Loucy (cell line): Measurements from ENCODE around the gene KCNQ5.

Experiments used
- H2AFZ ChIP-seq: fragments of 200-600 bp; sonication (generic); 2 replicates; pipeline ENCODE4 v1.6.0; 2016; ENCODE audit warnings: antibody characterized with exemption, mild to moderate bottlenecking, low read length, moderate library complexity
- H3F3A ChIP-seq: fragments of 200-600 bp; 2 replicates; pipeline ENCODE4 v1.6.0; 2016; ENCODE audit warnings: antibody characterized with exemption, low read depth, mild to moderate bottlenecking
- H3K27me3 ChIP-seq: fragments of 200-600 bp; sonication (generic); 2 replicates; pipeline ENCODE4 v1.6.1; 2014; ENCODE audit warnings: low read length, mild to moderate bottlenecking; ENCODE audit not compliant: insufficient read depth, poor library complexity, severe bottlenecking
- H3K36me3 ChIP-seq: fragments of 200-600 bp; sonication (generic); 2 replicates; pipeline ENCODE4 v1.6.1; 2016; ENCODE audit warnings: low read length; ENCODE audit not compliant: insufficient read depth
- H3K4me1 ChIP-seq: fragments of 200-600 bp; sonication (generic); 2 replicates; pipeline ENCODE4 v1.5.1; 2014; ENCODE audit warnings: low read length, mild to moderate bottlenecking; ENCODE audit not compliant: insufficient read depth, poor library complexity, severe bottlenecking
- H3K4me2 ChIP-seq: fragments of 200-600 bp; sonication (generic); 2 replicates; pipeline ENCODE4 v1.6.0; 2014; ENCODE audit warnings: antibody characterized with exemption, low read length, low read depth, mild to moderate bottlenecking; ENCODE audit not compliant: poor library complexity, severe bottlenecking
- H3K4me3 ChIP-seq: fragments of 200-600 bp; sonication (generic); 2 replicates; pipeline ENCODE4 v1.5.1; 2014; ENCODE audit warnings: low read length, mild to moderate bottlenecking, mixed read lengths; ENCODE audit not compliant: poor library complexity, severe bottlenecking
- H3K79me2 ChIP-seq: fragments of 200-600 bp; sonication (generic); 2 replicates; pipeline ENCODE4 v1.6.1; 2014; ENCODE audit warnings: low read length; ENCODE audit not compliant: insufficient read depth
- H3K9ac ChIP-seq: fragments of 200-600 bp; sonication (generic); 2 replicates; pipeline ENCODE4 v1.6.0; 2014; ENCODE audit warnings: mild to moderate bottlenecking, low read depth, low read length, moderate library complexity; ENCODE audit not compliant: poor library complexity, severe bottlenecking
- H3K9me2 ChIP-seq: fragments of 200-600 bp; sonication (generic); replicated peaks from 2 replicates; pipeline ENCODE4 v1.6.1; 2016; ENCODE audit warnings: low read depth, low read length, mixed read lengths
- H3K9me3 ChIP-seq: fragments of 200-600 bp; sonication (generic); 2 replicates; pipeline ENCODE4 v1.6.1; 2014; ENCODE audit warnings: mild to moderate bottlenecking, antibody characterized with exemption, low read length, low read depth; ENCODE audit not compliant: insufficient read depth
- H4K20me1 ChIP-seq: fragments of 200-600 bp; sonication (generic); 2 replicates; pipeline ENCODE4 v1.6.0; 2014; ENCODE audit warnings: antibody characterized with exemption, low read length, mild to moderate bottlenecking; ENCODE audit not compliant: insufficient read depth, poor library complexity, severe bottlenecking
- EZH2phosphoT487 ChIP-seq: fragments of 200-600 bp; IDR thresholded peaks from 2 replicates; pipeline ENCODE4 v1.6.1; 2018; ENCODE audit warnings: antibody characterized with exemption, mild to moderate bottlenecking, moderate library complexity, borderline replicate concordance
- TF ChIP-seq, protein P1 (sequence below): fragments of 200-600 bp; sonication (generic); conservative IDR thresholded peaks from 2 replicates; pipeline ENCODE4 v1.5.1; 2014; ENCODE audit warnings: mild to moderate bottlenecking, antibody characterized with exemption, low read length

Gene KCNQ5

DNA sequence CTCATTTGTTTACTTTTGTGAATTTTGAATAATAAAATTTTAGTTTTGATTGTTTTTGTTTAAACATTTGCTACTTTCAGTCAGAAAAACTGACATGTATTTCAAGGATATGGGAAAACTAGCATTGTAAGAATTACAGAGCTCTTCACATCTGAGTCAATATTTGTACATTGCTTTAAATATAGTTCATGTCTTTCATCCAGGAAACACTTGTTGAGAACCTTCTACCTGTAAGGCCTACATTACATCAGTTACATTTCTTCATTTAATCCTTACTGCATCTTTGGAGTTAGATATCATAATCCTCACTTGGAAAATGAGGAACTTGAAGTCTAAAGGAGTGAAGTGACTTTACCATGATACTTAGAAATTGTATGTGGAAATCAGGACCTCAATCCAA, 242.9 kb downstream of the KCNQ5 start:
- no peaks in the 10 kb centered on the region for H3K36me3 ChIP-seq
- H3K27me3 ChIP-seq: no peaks in the 10 kb centered on the region
- H3K4me3 ChIP-seq: no peak overlapping the region
- no peaks in the 10 kb centered on the region for H3K4me1 ChIP-seq
- no peak overlapping the region for H2AFZ ChIP-seq
- no peak overlapping the region for H3K4me2 ChIP-seq
- H4K20me1 ChIP-seq: no peaks in the 10 kb centered on the region
- H3K9me2 ChIP-seq: no peaks in the 10 kb centered on the region
- no peak for TF ChIP-seq EZH2phosphoT487
- TF ChIP-seq, protein P1, sequence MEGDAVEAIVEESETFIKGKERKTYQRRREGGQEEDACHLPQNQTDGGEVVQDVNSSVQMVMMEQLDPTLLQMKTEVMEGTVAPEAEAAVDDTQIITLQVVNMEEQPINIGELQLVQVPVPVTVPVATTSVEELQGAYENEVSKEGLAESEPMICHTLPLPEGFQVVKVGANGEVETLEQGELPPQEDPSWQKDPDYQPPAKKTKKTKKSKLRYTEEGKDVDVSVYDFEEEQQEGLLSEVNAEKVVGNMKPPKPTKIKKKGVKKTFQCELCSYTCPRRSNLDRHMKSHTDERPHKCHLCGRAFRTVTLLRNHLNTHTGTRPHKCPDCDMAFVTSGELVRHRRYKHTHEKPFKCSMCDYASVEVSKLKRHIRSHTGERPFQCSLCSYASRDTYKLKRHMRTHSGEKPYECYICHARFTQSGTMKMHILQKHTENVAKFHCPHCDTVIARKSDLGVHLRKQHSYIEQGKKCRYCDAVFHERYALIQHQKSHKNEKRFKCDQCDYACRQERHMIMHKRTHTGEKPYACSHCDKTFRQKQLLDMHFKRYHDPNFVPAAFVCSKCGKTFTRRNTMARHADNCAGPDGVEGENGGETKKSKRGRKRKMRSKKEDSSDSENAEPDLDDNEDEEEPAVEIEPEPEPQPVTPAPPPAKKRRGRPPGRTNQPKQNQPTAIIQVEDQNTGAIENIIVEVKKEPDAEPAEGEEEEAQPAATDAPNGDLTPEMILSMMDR: no peak
- H3F3A ChIP-seq: no peaks in the 10 kb centered on the region
- H3K79me2 ChIP-seq: no peaks in the 10 kb centered on the region
- H3K9ac ChIP-seq: no peak overlapping the region
- no peaks in the 10 kb centered on the region for H3K9me3 ChIP-seq

DNA sequence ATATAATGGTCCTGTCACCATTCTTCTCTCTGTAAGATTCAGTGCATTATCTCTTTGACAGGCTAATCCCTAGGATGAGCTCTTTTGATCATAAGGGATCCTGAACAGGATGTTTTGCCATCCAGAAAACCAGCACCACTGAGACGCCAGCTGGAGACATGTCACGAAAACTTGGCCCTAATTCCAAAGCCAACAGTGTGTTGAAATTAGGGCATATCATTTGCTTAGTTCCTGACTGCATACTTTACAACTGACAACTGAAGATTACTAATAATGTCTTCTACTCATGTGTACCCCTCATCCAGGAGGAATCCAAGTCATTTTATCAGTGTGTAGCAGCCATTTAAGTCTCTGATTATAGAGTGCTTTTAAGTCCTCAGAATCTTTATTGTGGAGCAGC, 243.6 kb downstream of the KCNQ5 start:
- Histone ChIP-seq H3K4me1 (no peaks in the 10 kb centered on the region), H4K20me1 (no peaks in the 10 kb centered on the region), H2AFZ (no peak overlapping the region), H3F3A (no peaks in the 10 kb centered on the region), H3K9me2 (no peaks in the 10 kb centered on the region), H3K9ac (no peak overlapping the region), H3K9me3 (no peaks in the 10 kb centered on the region), H3K79me2 (no peaks in the 10 kb centered on the region), H3K4me3 (no peak overlapping the region), H3K4me2 (no peak overlapping the region), H3K27me3 (no peaks in the 10 kb centered on the region), H3K36me3 (no peaks in the 10 kb centered on the region)
- TF ChIP-seq, protein P1: no peak
- TF ChIP-seq EZH2phosphoT487: no peak

DNA sequence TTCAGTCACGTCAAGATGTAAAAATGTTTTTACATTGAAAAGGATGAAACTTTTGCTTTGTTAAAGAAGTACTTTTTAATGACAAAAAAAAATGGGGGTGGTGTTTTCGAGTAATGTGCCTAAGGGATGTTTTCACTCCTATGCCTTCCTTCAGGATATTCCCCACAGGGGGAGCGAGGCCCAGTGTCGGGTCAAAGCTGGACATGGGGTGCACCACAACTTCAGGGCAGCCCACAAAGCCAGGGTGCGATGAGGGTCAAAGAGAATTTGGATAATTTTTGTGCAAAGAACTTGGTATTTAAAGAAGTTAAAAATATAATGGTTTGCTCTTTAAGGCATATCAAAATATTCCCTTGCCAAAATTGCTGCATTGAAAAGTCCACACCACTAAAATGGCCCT, 247.8 kb downstream of the KCNQ5 start:
- Histone ChIP-seq H3K36me3 (no peaks in the 10 kb centered on the region), H3K27me3 (no peaks in the 10 kb centered on the region), H2AFZ (no peak overlapping the region), H4K20me1 (no peaks in the 10 kb centered on the region), H3K79me2 (no peaks in the 10 kb centered on the region), H3K4me1 (no peaks in the 10 kb centered on the region), H3K9me3 (no peaks in the 10 kb centered on the region), H3K9ac (no peak overlapping the region), H3K4me2 (no peak overlapping the region), H3F3A (no peaks in the 10 kb centered on the region), H3K4me3 (no peak overlapping the region), H3K9me2 (no peaks in the 10 kb centered on the region)
- TF ChIP-seq EZH2phosphoT487: no peak
- TF ChIP-seq, protein P1: no peak
